NCI-H2196 treated with DMSO at 0.1 percent for 48 hours (cell line): ENCODE measurements around the gene ZEB1.
"Not testable (repeated sequence)": the region's sequence is repeated elsewhere in the genome, so short reads cannot be mapped to it uniquely, and the experiment has no call there.

Source experiments
- DNase-seq: peaks from one replicate; lab custom pipeline; 2025; ENCODE audit not compliant: unreplicated experiment; lab: John Stamatoyannopoulos, UW

The ZEB1 gene

GRCh38 chr10:31363696-31364095, 44.7 kb downstream of the ZEB1 start:
- not testable (repeated sequence) for DNase-seq

GRCh38 chr10:31364238-31364637, 45.2 kb downstream of the ZEB1 start:
- DNase-seq, result not testable (repeated sequence)

DNA sequence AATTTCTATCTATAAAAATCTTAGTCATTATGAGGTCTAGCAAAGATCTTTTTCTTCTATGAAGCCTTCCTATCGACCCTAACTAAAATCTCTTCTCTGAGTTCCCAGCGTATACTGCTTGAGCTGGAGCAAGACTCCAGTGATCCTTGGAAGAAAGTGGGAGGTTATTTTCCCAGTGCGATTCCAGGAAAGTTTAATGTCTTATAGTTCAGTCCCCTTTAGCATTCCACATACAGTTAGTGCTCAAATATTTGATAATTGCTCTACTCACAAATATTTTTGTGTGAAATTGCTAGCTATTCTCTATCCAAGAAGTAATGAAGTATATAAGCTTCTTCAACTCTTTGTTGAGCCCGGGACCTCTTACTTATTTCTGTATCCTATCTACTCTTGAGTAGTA, 47.7 kb downstream of the ZEB1 start:
- DNase-seq, result no peak

DNA sequence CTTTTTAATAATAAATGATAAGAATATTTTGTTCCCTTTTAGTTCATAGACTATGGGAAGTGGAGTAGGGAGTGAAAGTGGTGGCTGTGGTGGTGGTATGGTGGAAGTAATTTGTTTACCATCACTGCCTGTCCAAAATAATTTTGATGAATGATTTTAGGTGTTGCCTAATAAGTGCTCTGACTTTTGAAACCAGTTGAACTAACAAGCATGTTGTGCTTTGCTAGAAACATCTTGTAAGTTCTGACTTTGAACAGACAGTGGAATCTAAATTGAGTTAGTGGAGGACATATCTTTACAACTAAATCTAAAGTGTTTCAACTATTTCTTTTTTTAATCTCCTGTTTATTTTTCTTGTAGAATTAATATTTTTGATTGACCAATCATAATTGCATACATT, 49.7 kb downstream of the ZEB1 start:
- no peak for DNase-seq

DNA sequence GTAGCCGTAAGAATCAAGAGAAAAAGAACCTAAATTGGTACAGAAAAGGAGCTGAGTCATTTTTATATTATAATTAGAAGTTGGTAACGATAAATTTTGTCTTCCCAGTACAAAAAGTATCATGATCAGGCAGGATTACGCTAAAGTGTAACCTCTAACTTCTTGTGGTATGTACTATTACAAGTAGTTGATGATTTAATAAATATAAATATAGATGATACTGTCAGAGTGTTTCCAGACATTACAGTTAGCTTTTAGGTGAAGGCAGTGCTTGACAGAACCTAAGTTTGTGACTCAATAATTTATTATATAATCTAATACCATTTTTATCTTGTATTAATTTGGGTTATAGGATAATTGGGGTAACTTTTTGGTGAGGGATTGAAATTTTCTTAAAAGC, 53.4 kb downstream of the ZEB1 start:
- no peak for DNase-seq

GRCh38 chr10:31374146-31374696, 55.2 kb downstream of the ZEB1 start:
- no peak for DNase-seq

- DNase-seq, result no peak
Measured at GRCh38 chr10:31381171-31381570, 62.2 kb downstream of the ZEB1 start.

DNA sequence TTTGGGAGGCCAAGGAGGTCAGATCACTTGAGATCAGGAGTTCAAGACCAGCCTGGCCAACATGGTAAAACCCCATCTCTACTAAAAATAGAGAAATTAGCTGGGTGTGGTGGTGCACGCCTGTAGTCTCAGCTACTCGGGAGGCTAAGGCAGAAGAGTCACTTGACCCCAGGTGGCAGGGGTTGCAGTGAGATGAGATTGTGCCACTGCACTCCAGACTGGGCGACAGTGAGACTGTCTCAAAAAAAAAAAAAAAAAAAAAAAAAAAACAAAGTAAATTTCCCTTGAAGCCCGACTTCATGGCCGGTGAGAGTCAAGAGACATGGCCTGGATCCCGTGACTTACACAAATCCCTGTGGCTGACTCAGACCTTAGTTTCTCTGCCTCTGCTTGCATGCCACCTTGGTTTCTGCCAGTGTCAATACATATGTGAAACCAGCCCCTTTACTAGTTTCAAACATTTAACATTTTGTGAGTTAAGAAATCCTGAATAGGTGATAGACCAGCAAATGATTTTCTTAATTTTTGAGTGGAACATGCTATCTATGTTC, 62.8 kb downstream of the ZEB1 start:
- DNase-seq, result no peak

DNA sequence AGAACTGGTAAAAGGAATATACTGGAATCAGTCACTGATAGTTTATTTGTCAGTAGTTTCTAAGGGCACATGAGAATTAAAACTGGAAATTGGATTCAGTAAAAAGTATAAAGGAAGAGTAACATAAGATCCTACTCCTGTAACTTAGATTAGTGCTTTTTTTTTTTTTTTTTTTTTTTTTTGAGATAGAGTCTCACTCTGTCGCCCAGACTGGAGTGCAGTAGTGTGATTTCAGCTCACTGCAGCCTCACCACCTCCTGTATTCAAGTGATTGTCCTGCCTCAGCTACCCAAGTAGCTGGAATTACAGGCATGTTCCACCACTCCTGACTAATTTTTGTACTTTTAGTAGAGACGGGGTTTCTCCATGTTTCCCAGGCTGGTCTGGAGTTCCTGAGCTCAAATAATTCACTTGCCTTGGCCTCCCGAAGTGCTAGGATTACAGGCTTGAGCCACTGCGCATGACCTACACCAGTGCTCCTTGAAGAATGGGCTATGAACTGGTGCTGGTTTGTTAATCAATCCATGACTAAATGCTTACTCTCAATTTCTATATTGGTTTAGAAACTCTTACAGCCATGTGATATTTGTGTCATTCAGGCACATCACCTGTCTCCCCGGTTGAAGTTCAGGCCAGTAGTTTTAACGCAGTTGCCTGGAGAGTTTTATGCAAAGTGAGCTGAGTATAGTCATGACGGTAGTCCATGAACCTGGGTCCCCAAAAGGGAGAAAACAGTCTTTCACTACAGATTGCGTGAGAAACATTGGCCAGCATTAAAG, 65.0 kb downstream of the ZEB1 start:
- no peak for DNase-seq

- no peak for DNase-seq
Measured at GRCh38 chr10:31384589-31384949, 65.6 kb downstream of the ZEB1 start.

DNA sequence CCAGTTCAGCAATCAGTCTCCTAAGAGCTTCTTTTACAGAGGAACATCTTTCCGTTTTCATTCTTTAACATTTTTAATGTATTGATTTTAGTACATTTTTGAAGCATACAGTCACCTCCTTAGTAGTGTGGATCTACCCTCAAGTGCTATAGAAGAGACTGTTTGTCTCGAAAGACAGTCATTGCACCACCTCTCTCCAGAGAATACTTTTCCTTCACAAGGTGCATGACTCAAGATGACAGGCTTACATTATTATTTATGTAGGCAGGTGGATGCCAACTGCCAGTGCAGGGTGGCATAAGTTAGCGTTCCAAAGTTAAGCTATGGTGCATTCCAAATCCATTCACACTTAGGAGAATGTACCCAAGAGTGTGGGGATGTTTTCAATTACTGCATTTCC, 71.8 kb downstream of the ZEB1 start:
- no peak for DNase-seq

DNA sequence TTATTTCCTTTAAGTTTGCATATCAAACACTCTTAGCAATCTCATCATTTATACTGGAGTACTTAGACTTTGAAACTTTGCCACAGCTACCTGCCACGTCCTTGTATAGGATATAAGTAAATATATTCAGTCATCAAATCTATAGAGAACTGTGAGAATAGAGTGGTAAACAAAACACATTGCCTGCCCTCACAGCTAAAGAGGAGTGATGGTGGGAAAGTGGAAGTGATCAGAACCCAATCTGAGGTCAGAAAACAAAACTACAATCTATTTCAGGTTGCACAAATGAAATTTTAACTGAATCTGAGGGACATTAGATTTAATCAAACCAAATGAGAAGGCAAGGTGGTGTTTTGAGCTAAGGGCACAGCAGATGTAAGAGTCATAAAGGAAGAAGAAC, 74.8 kb downstream of the ZEB1 start:
- no peak for DNase-seq

DNA sequence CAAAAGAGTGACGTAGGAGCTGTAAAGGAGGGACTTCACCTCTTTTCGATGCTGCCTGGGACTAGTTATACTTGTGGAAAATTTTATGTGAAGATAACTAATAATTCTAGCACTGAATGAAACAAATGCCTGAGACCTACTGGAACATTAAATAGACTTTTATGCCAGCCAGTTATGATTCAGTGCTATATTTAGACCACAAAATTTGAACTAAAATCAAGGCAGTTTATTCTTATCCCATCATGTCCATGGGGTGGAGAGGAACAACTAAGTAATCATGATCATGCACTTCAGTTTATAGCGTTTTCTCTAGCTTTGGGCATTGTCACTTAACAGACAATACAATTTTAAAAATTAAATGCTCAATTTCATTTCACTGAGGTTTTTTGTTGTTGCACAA, 76.7 kb downstream of the ZEB1 start:
- no peak for DNase-seq

GRCh38 chr10:31396376-31396775, 77.4 kb downstream of the ZEB1 start:
- no peak for DNase-seq

GRCh38 chr10:31397852-31398251, 78.8 kb downstream of the ZEB1 start:
- no peak for DNase-seq

GRCh38 chr10:31399171-31399570, 80.2 kb downstream of the ZEB1 start:
- DNase-seq, result no peak

DNA sequence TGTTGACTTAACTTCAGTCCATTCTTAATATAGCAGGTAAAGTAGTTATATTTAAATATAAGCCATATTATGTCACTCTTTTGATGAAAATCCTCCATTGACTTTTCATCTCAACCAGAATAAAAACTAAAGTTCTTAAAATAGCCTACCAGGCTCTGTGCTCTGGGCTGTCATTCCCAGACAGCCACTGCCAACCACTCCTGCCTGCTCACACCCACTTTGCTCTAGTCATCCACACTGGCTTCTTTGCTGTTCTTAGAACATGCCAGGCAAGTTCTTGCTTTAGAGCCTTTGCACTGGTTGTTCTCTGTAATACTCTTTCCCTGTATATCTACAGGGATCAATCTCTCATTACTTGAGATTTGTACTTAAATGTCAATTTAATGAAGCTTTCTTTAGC, 80.6 kb downstream of the ZEB1 start:
- no peak for DNase-seq

DNA sequence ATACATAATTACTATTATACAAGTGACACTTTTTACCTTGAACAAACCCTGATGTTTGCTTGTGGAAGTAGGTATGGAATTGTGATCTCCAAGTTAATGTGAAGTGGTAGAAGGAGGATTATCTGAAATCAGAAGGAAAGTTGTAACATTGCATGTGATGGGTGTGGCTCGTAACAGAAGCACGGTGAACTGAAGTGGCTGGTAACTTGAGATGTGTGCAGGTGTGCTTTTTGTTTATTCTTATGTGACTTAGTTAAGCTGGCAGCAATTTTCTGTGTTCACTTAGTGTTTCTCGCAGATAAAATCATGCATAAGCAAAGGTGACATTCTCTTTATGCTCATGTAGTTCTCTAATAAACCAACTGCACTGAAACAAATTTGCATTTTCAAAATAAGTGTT, 82.3 kb downstream of the ZEB1 start:
- peak; percentile 6 for DNase-seq

DNA sequence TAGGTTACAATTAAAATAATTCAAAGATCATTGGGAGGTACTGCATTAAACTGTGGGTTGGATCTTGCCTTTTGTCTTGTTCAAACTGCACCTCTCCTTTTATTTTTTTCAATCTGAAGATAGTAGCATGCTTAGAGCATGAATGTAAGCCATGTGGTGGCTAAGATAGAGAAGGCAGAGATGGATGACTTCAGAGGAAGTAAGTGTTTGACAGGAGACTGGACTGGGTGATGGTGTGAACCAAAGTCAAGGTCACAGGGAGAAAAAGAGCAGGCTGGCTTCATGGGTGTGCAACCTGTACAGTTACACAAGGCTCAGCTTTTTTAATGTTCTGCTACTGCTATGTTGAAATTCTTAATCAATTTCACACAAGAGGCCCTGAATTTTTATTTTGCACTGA, 85.6 kb downstream of the ZEB1 start:
- no peak for DNase-seq

- DNase-seq, result not testable (repeated sequence)
Measured at GRCh38 chr10:31405829-31406228, 86.8 kb downstream of the ZEB1 start.

- DNase-seq, result not testable (repeated sequence)
Measured at GRCh38 chr10:31412397-31412796, 93.4 kb downstream of the ZEB1 start.

GRCh38 chr10:31413325-31413724, 94.3 kb downstream of the ZEB1 start:
- no peak for DNase-seq

GRCh38 chr10:31418481-31418880, 99.5 kb downstream of the ZEB1 start:
- DNase-seq, result no peak
